ENCODE measurements around the gene PADI2.

Gene PADI2

GRCh38 chr1:17098446-17099317 is 20.6 kb downstream of the PADI2 start:
- no peaks in the 10 kb centered on the region for H3K4me1 ChIP-seq (ENCODE audit: control insufficient read depth, low read length)
- H3K4me2 ChIP-seq (ENCODE audit: low read length), result no peak overlapping the region

GRCh38 chr1:17097787-17098186 is 21.5 kb downstream of the PADI2 start:
- Histone ChIP-seq H3K27ac (ENCODE audit: low read depth, low read length) (no peak overlapping the region), H3K4me3 (ENCODE audit: low read length) (no peak overlapping the region), H3K27me3 (ENCODE audit: control insufficient read depth, low read length) (peaks cover 4% of the 10 kb centered on the region), H3K4me1 (ENCODE audit: control insufficient read depth, low read length) (no peaks in the 10 kb centered on the region), H3F3A (ENCODE audit: control insufficient read depth, insufficient read depth) (no peaks in the 10 kb centered on the region), H3K36me3 (ENCODE audit: control insufficient read depth, low read length) (no peaks in the 10 kb centered on the region), H4K20me1 (ENCODE audit: control insufficient read depth, insufficient read depth, low read depth, low read length) (no peaks in the 10 kb centered on the region), H3K9me3 (ENCODE audit: control insufficient read depth, insufficient read depth, low read length) (no peaks in the 10 kb centered on the region), H3K79me2 (ENCODE audit: control insufficient read depth, low read length) (no peaks in the 10 kb centered on the region), H3K9me2 (replicated peaks; ENCODE audit: control insufficient read depth, low read length) (no peaks in the 10 kb centered on the region), H3K4me2 (ENCODE audit: low read length) (no peak overlapping the region)
- no peak for TF ChIP-seq EZH2phosphoT487 (IDR thresholded peaks at IDR 0.05; ENCODE audit: borderline replicate concordance, low read length)
- TF ChIP-seq, protein P1, sequence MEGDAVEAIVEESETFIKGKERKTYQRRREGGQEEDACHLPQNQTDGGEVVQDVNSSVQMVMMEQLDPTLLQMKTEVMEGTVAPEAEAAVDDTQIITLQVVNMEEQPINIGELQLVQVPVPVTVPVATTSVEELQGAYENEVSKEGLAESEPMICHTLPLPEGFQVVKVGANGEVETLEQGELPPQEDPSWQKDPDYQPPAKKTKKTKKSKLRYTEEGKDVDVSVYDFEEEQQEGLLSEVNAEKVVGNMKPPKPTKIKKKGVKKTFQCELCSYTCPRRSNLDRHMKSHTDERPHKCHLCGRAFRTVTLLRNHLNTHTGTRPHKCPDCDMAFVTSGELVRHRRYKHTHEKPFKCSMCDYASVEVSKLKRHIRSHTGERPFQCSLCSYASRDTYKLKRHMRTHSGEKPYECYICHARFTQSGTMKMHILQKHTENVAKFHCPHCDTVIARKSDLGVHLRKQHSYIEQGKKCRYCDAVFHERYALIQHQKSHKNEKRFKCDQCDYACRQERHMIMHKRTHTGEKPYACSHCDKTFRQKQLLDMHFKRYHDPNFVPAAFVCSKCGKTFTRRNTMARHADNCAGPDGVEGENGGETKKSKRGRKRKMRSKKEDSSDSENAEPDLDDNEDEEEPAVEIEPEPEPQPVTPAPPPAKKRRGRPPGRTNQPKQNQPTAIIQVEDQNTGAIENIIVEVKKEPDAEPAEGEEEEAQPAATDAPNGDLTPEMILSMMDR (IDR thresholded peaks at IDR 0.05; ENCODE audit: low read depth, low read length, poor library complexity, severe bottlenecking), result no peak

More at GRCh38 chr1:17098446-17099317, 20.6 kb downstream of the PADI2 start:
- Histone ChIP-seq H3F3A (ENCODE audit: control insufficient read depth, insufficient read depth) (no peaks in the 10 kb centered on the region), H3K4me3 (ENCODE audit: low read length) (no peak overlapping the region), H3K79me2 (ENCODE audit: control insufficient read depth, low read length) (no peaks in the 10 kb centered on the region), H3K9me3 (ENCODE audit: control insufficient read depth, insufficient read depth, low read length) (no peaks in the 10 kb centered on the region), H3K9me2 (replicated peaks; ENCODE audit: control insufficient read depth, low read length) (no peaks in the 10 kb centered on the region), H3K27ac (ENCODE audit: low read depth, low read length) (no peak overlapping the region), H3K36me3 (ENCODE audit: control insufficient read depth, low read length) (no peaks in the 10 kb centered on the region), H4K20me1 (ENCODE audit: control insufficient read depth, insufficient read depth, low read depth, low read length) (no peaks in the 10 kb centered on the region), H3K27me3 (ENCODE audit: control insufficient read depth, low read length) (peaks cover 4% of the 10 kb centered on the region)
- TF ChIP-seq EZH2phosphoT487 (IDR thresholded peaks at IDR 0.05; ENCODE audit: borderline replicate concordance, low read length), result no peak
- TF ChIP-seq, protein P1 (IDR thresholded peaks at IDR 0.05; ENCODE audit: low read depth, low read length, poor library complexity, severe bottlenecking), result no peak

- peaks cover 4% of the 10 kb centered on the region for H3K27me3 ChIP-seq (ENCODE audit: control insufficient read depth, low read length)
- H3K79me2 ChIP-seq (ENCODE audit: control insufficient read depth, low read length), result no peaks in the 10 kb centered on the region
- TF ChIP-seq EZH2phosphoT487 (IDR thresholded peaks at IDR 0.05; ENCODE audit: borderline replicate concordance, low read length), result no peak
- TF ChIP-seq, protein P1 (IDR thresholded peaks at IDR 0.05; ENCODE audit: low read depth, low read length, poor library complexity, severe bottlenecking), result no peak
Measured at GRCh38 chr1:17097147-17097546, 22.1 kb downstream of the PADI2 start.

More at GRCh38 chr1:17097147-17097546, 22.1 kb downstream of the PADI2 start:
- no peak overlapping the region for H3K4me3 ChIP-seq (ENCODE audit: low read length)
- H3K27ac ChIP-seq (ENCODE audit: low read depth, low read length), result no peak overlapping the region
- no peaks in the 10 kb centered on the region for H3K9me2 ChIP-seq (replicated peaks; ENCODE audit: control insufficient read depth, low read length)
- no peaks in the 10 kb centered on the region for H4K20me1 ChIP-seq (ENCODE audit: control insufficient read depth, insufficient read depth, low read depth, low read length)
- H3F3A ChIP-seq (ENCODE audit: control insufficient read depth, insufficient read depth), result no peaks in the 10 kb centered on the region
- H3K9me3 ChIP-seq (ENCODE audit: control insufficient read depth, insufficient read depth, low read length), result no peaks in the 10 kb centered on the region
- no peaks in the 10 kb centered on the region for H3K4me1 ChIP-seq (ENCODE audit: control insufficient read depth, low read length)
- no peak overlapping the region for H3K4me2 ChIP-seq (ENCODE audit: low read length)
- no peaks in the 10 kb centered on the region for H3K36me3 ChIP-seq (ENCODE audit: control insufficient read depth, low read length)
